ENCODE measurements around the gene ITPK1.
A peak's percentile ranks its signal among the peaks of the same experiment; 100 is the strongest.

The ITPK1 gene

DNA sequence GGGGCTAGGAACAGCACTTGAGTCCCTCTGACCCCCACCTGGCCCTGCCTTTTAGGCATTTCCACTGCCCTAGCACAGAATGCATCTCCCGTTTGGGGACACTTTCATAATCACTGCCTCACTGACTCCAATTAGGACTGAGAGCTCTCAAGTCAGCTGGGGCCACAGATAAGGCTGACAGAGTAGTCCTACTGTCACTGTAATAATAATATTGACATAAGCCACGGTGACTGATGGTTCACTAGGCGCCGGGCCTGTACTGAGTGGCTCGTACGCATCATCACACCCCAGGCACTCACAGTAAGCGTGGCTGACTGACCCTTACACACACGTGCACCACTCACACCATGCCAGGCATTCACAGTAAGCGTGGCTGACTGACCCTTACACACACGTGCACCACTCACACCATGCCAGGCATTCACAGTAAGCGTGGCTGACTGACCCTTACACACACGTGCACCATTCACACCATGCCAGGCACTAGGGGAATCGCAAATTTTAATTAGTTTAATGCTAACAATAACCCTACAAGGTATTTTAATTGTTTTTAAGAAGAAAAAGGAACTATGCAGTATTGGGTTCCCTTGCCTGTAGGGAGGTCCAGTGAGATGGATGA lies 105.1 kb downstream of the ITPK1 start:
- in situ Hi-C loops (cut with HindIII; ENCODE audit: low pct_ligation_motif_present, low pct_unique_long_range_greater_than_20kb, low sequenced_read_pairs): no loop called here
- no peak for DNase-seq

DNA sequence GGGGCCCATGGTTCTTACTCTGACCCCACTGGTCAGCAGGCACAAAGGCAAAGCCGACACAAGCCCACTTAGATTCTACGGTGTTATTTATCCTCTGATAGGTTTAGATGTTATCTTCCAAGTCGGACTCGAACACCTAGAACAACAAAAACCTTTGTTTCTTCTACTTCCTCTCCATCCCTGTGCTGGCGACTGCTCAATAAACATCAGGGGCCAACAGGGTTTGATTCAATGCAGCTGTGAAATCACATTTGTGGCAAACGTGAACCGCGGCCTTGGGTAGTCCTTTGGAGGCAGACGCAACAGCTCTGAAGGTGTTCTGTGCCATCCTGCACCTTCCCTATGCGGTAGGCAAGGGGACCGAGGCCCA lies 105.6 kb downstream of the ITPK1 start:
- in situ Hi-C loops (cut with HindIII; ENCODE audit: low pct_ligation_motif_present, low pct_unique_long_range_greater_than_20kb, low sequenced_read_pairs): no loop called here
- DNase-seq: no peak

DNA sequence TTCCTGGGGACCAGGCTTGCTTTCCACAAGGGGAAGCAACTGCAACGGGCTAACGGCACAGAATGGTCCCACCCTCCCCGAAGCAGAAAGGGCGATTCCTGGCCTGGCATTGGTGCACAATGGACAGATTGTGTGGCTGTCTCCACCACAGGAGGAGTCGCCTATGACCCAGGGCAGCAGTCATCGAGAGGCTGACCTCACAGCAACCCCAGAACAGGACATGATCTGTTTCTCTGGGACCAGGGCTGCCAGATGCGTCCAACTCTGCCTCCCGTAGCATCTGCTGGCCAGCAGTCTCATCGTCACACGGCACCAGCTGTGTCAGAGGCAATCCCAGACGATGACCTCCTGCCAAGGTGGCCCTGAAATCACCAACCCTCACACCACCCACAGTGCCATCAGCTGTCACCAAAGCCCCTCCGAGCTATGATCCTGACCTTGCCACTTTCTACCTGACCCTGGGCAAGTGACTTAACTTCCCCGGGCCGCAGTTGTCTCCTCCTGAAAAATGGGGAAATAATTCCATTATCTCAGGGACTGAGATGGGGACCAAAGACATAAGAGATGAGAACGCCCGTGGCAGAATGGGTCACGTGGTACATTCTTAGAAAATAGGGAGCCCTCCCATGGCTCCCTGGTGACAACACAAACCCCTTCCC lies 106.1 kb downstream of the ITPK1 start:
- no peak for DNase-seq
- in situ Hi-C loops (cut with HindIII; ENCODE audit: low pct_ligation_motif_present, low pct_unique_long_range_greater_than_20kb, low sequenced_read_pairs): no loop called here

DNA sequence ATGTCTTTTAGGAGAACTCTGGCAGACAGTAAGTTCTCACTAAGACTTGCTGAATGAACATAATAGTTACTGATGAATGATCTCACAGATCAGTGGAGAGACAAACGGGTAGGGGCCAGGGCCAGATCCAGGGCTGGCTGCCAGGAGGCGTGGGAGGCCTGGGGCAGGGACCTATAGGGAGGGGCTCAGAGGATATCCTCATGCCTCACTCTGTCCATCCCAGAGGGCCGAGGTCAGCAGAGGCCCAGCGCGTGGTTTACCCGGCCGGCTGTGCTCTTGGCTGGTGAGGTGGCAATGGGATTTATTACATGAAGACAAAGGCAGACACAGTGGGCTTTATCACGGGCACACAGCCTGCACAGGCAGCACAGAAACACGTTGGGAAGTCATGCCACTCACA lies 107.3 kb downstream of the ITPK1 start:
- in situ Hi-C loops (cut with HindIII; ENCODE audit: low pct_ligation_motif_present, low pct_unique_long_range_greater_than_20kb, low sequenced_read_pairs): no loop called here

DNA sequence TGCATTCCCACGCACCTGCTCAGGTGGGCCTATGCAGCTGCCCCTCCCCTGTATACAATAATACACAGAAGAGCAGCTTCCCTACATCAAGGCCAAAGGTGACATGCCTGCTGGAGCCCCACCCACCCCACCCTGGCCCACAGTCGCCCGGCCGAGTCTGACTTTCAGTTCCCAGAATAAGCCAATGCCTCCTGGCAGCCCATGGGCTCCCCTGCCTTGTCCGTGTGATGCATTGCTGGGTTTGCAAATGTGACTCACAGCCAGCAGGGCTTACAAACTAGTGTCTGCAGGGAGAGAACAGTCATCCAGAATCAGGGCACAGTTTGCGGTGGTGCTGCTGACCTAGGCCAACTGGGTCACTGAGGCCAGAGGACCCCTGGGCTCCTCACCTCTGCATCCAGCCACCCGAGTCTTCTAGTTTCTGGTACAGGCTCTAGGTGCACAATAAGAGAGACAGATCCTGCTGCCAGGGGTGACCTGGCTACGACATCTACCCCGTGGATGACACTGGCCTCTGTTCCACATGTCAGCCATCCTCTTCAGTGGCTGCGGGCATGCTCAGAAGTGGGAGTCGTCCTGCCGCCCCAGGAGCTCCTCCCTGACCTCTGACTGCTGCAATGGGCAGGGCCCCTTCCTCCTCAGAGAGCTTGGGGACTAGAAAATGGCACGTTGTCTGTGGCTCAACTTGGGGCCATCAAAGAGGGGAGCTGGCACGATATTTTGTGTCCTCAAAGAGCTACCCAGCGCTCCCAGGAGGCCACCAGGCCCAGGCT lies 108.3 kb downstream of the ITPK1 start:
- in situ Hi-C loops (cut with HindIII; ENCODE audit: low pct_ligation_motif_present, low pct_unique_long_range_greater_than_20kb, low sequenced_read_pairs): no loop called here
- DNase-seq: peak; percentile 76

More for the DNA sequence above, 107.3 kb downstream of the ITPK1 start:
- no peak for DNase-seq

DNA sequence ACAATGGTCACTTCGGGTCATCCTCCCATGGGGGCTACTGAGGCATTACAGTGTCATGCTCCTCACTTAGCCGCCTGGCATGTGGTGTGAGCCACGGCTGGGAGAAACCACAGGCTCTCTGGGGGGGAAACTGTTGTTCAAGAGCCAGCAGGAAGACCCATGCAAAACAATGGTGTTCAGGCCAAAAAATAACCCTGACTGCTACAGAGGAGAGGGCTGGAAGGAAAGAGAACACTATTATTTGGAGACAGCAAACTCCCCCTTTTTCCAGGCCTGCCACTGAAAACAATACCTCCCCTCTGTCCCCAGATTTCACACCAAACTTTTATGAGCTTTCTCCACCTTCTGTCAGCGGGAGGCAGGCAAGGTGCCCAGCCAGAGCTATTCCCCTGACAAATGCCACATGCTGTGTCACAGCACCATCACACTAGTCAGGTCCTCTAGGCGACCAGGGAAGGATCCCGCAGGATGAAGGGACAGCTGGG lies 109.1 kb downstream of the ITPK1 start:
- in situ Hi-C loops (cut with HindIII; ENCODE audit: low pct_ligation_motif_present, low pct_unique_long_range_greater_than_20kb, low sequenced_read_pairs): no loop called here
- DNase-seq: peak; percentile 4

DNA sequence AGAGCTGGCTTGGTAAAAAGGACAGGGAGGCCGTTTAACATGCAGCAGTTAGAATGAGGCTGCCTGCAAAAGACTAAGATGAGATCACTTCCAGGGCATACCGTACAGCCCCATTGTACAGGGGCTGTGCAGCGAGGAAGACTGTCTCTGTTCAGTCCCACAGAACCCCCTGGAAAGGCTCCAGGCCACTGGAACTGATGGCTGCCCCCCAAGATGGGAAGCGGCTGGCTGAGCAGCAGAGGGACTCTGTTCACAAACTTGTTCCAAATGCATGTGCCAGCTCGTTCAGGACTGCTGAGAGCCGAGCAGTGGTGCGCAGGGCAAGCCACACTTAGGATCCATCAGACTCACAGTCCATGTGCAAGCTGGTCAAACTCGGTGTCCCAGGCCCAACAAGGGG lies 109.9 kb downstream of the ITPK1 start:
- no peak for DNase-seq
- in situ Hi-C loops (cut with HindIII; ENCODE audit: low pct_ligation_motif_present, low pct_unique_long_range_greater_than_20kb, low sequenced_read_pairs): no loop called here

DNA sequence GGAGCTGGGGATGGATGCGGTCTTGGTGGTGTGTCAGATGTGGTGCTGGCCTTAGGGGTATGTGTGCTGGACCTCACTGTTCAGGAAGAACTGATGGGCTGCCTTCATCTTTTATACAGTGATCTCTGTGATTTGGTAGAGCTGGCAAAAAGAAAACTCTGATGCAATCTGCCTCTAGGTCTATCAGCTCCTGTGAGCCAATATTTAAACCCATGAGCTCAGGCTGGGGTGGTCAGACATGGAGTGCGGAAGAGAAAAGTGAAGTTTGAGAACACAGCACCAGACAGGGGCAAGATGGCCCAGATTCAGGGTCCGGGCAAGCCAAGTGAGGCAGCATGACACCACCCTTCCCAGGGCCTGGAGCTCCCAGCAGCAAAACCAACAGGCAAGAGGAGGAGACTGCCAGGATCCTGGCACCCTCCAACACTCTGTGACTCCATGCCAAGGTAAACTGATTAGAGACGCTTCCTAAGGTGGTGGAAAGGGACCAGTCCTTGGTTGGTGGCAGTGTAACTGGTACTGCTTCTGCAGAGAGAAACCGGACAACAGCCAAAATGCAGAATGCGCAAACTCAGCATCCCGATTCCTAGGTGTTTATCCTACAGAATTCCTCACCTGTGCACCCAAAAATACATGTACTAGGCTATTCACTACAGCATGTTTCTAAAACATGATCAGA lies 110.5 kb downstream of the ITPK1 start:
- in situ Hi-C loops (cut with HindIII; ENCODE audit: low pct_ligation_motif_present, low pct_unique_long_range_greater_than_20kb, low sequenced_read_pairs): no loop called here
- no peak for DNase-seq

DNA sequence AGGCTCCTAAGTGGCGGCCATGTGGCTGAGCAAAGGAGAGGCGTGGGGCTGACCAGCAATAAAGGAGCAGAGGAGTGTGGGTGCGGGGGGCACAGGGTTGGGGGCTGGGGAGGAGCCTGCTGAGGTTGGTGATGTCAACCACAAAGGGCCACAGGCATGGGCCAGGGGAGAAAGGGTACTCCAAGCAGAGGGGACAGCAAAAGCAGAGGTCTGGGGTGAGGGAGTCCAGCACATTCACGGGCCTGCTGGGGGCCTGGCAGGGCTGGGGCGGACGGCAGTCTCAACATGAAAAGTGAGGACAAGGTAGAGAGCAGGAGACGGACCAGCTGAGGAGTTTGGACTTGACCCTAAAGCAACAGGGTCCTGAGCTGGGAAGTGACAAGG lies 111.0 kb downstream of the ITPK1 start:
- no peak for DNase-seq
- in situ Hi-C loops (cut with HindIII; ENCODE audit: low pct_ligation_motif_present, low pct_unique_long_range_greater_than_20kb, low sequenced_read_pairs): no loop called here

DNA sequence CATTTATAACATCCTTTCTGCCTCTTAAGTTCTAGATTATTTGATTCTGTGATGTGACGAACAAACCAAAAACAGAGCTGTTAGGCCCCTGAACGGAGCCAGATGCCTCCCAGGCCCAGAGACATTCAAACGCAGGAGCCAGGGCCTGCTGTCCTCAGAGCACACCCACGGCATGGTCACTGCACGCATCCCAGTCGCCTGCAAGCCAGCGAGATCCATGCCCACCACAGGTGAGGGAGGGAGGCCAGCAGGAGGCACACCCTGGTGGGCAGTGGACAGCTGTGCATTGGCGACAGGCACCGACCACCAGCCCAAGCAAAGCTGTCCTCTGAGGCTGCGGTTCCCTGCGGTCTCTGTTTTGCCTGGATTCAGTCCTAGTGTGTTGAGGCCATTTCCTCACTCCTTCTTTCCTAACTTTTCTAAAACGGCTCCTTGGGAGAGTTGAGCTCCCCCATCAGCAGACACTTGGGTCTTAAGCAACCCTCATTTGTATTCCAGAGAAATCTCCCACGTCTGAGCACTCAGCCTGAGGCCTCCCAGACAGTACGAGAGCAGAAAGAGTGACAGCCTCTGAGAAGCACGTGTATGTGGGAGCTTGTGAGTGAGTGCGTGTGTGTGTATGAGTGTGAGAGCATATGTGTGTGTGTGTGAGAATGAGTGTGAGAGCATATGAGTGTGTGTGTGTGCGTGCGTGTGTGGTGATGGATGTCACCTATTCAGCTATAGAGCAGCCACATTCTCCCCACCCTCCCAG lies 111.6 kb downstream of the ITPK1 start:
- in situ Hi-C loops (cut with HindIII; ENCODE audit: low pct_ligation_motif_present, low pct_unique_long_range_greater_than_20kb, low sequenced_read_pairs): no loop called here
- DNase-seq: no peak

DNA sequence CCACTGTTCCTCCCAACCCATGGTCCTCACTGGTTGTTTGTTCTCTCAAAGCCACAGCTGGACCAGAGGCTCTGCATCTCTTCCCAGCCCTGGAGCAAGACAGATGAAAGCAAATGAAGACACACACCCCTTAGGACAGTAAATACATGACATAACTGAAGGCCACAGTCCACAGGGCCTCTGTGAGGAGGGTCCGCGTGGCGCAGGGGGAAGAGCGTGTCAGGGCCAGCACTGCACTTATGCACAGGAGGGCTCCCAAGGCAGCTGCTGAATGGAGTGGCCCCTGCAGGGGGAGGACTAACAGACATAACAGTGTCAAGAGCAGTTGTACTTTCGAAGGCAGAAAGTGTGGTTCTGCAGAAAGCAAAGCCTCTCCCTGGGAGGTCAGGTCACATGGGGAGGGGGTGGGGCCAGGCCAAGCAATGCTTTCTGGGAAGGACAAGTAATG lies 112.8 kb downstream of the ITPK1 start:
- in situ Hi-C loops (cut with HindIII; ENCODE audit: low pct_ligation_motif_present, low pct_unique_long_range_greater_than_20kb, low sequenced_read_pairs): no loop called here

DNA sequence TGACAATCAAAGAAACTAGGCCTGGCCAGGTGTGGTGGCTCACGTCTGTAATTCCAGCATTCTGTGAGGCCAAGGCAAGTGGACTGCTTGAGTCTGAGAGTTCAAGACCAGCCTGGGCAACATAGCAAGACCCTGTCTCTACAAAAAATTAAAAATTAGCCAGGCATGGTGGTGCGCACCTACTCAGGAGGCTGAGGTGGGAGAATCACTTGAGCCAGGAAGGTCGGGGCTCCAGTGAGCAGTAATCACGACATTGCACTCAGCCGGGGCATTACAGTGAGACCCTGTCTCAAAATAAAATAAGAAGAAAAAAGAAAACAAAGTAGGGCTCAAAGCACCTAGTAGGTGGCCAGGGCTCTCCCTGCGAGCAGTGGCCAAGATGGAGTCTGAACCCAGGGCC lies 113.7 kb downstream of the ITPK1 start:
- DNase-seq: no peak
- in situ Hi-C loops (cut with HindIII; ENCODE audit: low pct_ligation_motif_present, low pct_unique_long_range_greater_than_20kb, low sequenced_read_pairs): no loop called here

More for the DNA sequence above, 112.8 kb downstream of the ITPK1 start:
- DNase-seq: no peak

DNA sequence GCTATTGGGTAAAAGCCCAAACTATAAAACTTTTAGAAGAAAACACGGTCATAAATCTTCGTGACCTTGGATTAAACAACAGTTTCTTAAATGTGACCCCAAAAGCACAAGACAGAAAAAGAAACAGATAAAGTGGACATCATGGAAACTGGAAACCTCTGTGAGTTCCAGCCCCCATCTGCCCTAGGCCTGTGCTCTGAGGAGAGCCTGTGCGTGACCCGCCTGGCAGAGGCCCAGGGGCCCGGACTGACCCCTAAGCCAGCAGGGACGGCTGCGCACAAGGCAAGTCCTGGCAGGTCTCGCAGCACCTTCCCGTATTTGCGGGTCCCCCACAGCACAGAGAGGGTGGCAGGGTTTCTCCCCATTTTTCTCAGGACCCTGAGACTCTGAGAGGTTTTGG lies 116.8 kb downstream of the ITPK1 start:
- in situ Hi-C loops (cut with HindIII; ENCODE audit: low pct_ligation_motif_present, low pct_unique_long_range_greater_than_20kb, low sequenced_read_pairs): no loop called here
- DNase-seq: no peak

DNA sequence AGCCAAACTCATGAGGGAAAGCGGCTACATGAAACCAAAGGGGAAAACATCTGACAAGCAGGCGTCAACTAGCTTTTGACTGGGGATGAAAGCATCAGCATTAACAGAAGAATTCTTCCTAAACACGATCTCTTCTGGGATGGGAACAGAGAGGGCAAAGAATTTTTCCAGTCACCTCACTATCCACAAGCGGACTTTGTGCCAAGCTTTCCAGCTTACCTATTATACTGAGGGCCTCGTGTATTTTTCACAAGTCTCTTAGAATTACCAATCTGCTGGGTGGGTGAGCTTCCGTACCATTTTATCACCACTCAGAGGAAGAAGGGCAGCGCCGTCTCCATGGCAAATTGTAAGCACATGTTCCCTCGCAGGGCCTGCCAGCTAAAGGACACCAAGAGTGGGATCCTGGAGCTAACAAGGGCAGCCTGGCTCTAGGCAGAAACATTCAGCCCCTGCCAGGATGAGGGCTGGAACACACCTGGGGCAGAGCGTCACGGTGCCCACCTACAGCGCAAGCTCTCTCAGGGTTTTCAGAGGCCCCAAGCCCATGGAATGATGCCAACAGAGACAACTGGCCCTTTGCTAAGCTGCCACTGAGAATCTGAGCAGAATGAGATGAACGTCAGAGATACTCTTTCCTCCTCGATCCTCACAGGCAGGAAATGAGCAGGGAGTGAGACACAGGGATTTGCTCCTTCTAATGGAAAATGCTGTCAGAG lies 118.2 kb downstream of the ITPK1 start:
- in situ Hi-C loops (cut with HindIII; ENCODE audit: low pct_ligation_motif_present, low pct_unique_long_range_greater_than_20kb, low sequenced_read_pairs): no loop called here
- DNase-seq: no peak

DNA sequence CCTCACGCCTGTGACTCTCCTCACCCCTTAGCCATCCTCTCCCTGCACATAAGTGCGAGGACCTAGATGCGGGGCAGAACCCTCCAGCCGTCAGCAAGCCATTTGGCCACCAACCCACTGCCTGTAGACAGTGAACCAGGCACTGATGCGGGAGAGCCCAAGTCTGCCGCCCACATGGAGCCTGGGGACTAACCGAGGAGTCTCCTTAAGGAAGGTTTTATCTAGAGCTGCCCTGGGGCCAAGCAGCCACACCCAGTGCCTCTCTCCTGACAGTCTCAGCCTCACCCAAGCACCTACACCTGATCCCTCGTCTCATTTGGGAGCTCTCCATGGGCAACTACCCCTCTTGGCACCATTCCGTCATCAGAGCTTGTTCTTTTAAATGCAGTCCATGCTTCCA lies 120.1 kb downstream of the ITPK1 start:
- DNase-seq: no peak
- in situ Hi-C loops (cut with HindIII; ENCODE audit: low pct_ligation_motif_present, low pct_unique_long_range_greater_than_20kb, low sequenced_read_pairs): no loop called here

DNA sequence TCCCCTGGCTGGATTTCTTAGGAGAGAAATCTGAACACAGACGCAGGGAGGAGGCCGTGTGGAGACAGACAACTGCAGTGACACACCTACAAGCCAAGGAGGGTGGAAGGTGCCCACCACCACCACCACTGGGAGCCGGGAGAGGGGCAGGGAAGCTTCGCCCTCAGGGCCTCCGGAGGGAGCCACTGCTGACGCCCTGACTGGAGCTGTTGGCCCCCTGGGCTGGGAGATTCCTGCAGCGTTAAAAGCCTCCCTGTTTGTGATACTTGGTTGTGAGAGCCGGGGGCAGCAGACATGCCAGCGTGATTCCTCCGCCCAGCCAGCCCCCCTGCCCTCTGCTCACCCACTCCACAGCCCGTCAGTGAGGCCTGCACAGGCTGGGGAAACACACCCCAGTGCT lies 120.8 kb downstream of the ITPK1 start:
- no peak for DNase-seq
- in situ Hi-C loops (cut with HindIII; ENCODE audit: low pct_ligation_motif_present, low pct_unique_long_range_greater_than_20kb, low sequenced_read_pairs): no loop called here

DNA sequence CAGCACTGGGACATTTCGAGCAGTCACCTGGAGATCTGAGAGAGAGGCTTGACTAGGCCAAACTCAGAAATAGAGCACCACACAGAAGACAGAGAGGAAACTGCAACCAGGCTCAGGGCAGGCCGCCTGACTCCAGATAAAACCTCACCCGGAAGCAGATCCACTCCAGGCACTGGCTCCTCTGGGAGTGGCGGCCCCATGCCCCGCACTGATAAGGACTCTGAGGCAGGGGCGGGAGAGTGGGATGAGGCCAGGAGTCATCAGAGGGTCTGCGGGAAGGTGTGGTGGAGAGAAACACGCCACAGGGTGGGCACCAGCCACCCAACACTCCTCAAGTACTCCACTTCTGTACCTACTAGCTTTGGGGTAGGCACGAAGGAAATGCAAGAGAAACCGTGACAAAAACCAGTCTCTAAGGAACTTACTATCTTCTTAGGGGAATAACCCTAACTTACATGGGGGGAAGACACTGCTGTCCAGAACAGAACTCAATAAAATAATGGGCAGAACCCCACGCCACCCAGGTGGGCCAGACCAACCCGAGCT lies 121.5 kb downstream of the ITPK1 start:
- in situ Hi-C loops (cut with HindIII; ENCODE audit: low pct_ligation_motif_present, low pct_unique_long_range_greater_than_20kb, low sequenced_read_pairs): no loop called here
- no peak for DNase-seq

DNA sequence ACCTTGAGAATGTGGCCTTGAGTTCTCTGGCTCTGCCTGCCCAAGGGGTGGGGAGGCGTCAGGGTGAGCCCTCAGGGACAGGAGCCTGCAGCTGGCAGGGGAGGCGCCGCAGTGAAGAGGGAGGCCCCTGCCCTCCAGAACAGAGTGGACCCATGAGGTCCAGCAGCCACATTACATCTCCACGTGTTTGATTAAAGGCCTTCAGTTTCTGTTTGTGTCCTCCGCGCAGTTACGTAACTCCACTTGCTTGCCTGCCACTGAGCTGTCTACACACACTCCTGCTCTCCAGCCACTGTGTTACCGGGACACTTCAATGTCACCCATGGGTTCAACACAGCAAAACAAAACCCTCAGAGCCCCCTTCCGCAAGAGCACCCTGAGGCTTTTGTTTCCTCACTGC lies 122.4 kb downstream of the ITPK1 start:
- DNase-seq: no peak
- in situ Hi-C loops (cut with HindIII; ENCODE audit: low pct_ligation_motif_present, low pct_unique_long_range_greater_than_20kb, low sequenced_read_pairs): no loop called here

All from ACHN (cell line).